NCI-H1436 treated with DMSO at 0.1 percent for 48 hours (cell line): ENCODE data around the gene MCTP2.
"Not testable (repeated sequence)": the region's sequence is repeated elsewhere in the genome, so short reads cannot be mapped to it uniquely, and the experiment has no call there.

Experiments
- DNase-seq: peaks from one replicate; lab custom pipeline; 2025; lab: John Stamatoyannopoulos, UW

The MCTP2 gene

DNA sequence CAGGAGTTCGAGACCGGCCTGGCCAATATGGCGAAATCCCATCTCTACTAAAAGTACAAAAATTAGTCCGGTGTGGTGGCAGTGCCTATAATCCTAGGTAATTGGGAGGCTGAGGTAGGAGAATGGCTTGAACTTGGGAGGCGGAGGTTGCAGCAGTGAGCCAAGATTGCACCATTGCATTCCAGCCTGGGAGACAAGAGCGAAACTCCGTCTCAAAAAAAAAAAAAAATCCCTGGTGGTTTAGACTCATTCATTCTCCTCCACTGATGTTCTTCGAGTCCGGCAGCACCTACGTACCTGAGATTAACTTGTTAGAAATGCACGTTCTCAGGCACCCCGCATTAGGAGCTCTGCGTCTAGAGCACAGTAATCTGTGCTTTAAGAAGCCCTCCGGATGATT, 3.7 kb downstream of the MCTP2 start:
- DNase-seq, result no peak

- no peak for DNase-seq
Measured at GRCh38 chr15:94235646-94236045, 4.3 kb downstream of the MCTP2 start.

- no peak for DNase-seq
Measured at GRCh38 chr15:94236608-94237007, 5.2 kb downstream of the MCTP2 start.

DNA sequence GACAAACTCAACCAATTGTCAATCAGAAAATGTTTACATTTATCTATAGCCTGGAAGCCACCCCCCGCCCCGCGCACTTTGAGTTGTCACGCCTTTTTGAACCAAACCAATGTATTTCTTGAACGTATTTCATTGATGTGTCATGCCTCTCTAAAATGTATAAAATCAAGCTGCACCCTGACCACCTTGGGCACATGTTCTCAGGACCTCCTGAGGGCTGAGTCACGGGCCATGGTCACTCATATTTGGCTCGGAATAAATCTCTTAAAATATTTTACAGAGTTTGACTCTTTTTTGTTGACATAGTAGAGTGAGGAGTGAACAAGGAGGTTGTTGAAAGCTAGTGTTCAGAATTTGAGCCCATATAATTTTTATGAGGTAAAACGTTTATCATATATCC, 6.5 kb downstream of the MCTP2 start:
- no peak for DNase-seq

- DNase-seq, result no peak
Measured at GRCh38 chr15:94238539-94239118, 7.3 kb downstream of the MCTP2 start.

GRCh38 chr15:94239474-94239873, 8.1 kb downstream of the MCTP2 start:
- DNase-seq, result no peak

- no peak for DNase-seq
Measured at GRCh38 chr15:94240480-94240879, 9.1 kb downstream of the MCTP2 start.

- DNase-seq, result no peak
Measured at GRCh38 chr15:94242257-94242656, 10.9 kb downstream of the MCTP2 start.

DNA sequence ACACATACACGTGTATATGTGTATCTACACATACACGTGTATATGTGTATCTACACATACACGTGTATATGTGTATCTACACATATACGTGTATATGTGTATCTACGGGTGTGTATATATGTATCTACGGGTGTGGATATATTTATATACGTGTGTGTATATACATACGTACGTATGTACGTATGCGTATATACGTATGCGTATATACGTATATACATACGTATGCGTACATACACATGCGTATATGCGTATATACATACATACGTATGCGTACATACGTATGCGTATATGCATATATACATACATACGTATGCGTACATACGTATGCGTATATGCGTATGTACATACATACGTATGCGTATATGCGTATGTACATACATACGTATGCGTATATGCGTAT, 11.6 kb downstream of the MCTP2 start:
- not testable (repeated sequence) for DNase-seq

GRCh38 chr15:94243418-94243817, 12.1 kb downstream of the MCTP2 start:
- DNase-seq, result no peak

DNA sequence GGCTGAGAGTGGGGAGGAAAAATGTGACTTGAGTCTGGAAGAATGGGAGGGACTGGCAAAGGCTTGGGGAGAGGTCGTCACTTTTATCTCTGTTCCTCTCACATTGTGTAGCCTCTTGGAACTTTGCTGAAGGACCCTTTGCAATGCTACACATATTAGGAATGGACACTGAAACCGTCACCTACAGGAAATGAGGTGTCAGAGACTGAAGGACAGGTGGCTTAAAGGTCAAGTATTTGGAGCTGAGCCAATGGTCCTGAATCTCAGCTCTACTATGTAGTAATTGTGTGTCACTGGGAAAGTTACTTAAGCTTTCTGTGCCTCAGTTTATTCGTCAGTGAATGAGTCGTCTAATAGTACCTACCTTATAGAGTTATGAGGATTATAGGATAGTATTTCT, 14.7 kb downstream of the MCTP2 start:
- no peak for DNase-seq

- no peak for DNase-seq
Measured at GRCh38 chr15:94247789-94248638, 16.7 kb downstream of the MCTP2 start.

GRCh38 chr15:94250801-94251200, 19.4 kb downstream of the MCTP2 start:
- no peak for DNase-seq

DNA sequence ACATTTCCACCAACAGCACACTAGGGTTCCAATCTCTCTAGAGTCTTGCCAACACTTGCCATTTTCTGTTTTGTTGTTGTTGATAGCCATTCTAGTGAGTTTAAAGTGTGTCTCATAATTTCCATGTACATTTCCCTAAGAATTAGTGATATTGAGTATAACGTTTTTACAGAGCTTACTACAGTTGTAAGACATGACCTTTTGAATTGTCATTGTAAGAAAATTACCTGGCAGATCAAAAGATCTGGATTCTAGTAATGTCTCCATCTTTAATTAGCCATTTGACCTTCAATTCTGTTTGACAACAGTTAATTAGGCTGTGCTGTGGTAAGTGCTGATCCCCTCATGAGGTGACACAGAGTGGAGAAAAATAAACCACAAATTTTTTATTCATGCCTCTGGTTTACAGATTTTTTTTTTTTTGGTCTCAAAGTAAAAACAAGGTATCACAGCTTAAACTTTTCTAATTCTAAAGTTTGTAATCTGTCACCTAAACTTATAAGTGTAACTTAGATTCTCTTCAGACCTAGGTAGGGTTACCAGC, 20.9 kb downstream of the MCTP2 start:
- no peak for DNase-seq

DNA sequence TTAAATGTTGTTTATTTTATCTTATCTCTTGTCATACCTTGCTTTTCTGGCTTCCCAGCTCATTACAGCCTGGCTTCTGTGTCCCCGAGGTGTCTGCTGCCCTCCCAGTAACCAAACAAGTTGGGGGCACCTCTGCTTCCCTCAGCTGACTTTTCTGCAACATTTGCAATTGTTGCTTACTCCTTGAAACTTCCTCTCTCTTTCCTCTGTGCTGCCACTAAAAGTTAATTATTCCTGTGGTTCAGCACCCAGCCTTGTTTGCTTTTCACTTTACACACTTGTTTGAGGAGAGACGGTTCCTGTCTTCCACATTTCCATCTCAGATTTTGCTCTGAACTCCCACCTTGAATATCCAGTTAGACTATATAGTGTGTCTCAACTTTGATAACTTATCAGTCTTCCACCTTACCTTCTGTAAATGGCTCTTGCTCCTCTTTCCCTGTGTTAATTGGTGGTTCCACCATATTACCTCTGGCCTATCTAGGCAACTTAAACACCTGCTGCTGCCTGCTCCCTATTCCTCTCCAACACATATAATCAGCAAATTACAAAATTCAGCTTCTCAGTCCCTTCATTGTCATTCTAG, 21.6 kb downstream of the MCTP2 start:
- no peak for DNase-seq

DNA sequence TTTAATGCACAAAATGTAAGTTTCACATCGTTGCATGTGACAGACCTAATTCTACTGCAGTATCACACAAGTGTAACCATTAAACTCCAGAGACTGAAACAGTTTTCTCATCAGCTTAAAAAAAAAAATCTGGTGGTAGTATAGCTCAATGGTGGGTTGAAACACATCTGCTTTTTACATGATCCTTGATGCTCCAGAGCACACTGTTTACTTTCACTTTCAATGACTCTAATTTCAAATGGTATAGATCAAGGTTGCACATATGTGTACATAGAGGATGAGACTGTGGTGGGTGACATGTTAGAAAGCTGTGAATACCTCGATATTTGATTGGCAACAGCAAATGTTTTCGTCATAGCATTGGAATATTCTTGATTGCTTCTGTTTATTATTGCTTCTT, 22.4 kb downstream of the MCTP2 start:
- DNase-seq, result no peak

DNA sequence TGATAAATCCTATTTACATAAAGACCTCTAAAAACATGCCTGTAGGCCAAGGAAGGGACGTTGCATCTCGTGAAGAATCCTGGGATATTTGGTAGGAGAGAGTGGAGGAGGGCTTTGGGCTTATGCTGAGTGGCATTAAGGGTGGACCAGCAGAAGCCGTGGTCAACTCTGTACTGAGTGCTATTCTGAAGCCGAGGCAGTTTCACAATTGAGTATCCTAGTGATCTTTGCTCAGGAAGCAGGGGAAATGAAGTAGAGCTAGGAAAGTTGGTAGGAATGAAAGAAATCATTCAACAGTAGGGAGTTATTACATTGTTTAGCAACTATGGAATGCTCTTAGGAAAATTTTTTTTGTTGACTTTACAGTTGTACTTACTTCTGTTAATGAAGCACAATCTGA, 24.2 kb downstream of the MCTP2 start:
- DNase-seq, result no peak

DNA sequence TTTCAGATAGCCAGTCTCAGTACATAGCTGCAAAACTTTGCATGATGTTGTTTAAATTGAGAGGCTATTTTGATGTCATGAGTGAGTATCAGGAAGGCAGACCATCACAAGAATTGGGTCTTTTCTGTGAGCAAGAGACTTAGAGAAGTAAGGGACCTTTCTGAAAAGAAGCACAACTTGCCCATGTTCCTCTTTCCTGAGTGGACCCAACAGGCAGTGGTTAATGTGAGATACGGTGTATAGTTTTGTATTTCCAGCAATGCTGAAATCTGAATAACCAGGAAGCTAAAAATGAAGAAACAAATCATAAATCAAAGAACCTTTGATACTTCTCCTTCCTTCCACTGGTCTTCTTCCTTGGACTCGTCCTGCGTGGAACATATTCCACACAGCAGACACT, 25.1 kb downstream of the MCTP2 start:
- DNase-seq, result no peak

DNA sequence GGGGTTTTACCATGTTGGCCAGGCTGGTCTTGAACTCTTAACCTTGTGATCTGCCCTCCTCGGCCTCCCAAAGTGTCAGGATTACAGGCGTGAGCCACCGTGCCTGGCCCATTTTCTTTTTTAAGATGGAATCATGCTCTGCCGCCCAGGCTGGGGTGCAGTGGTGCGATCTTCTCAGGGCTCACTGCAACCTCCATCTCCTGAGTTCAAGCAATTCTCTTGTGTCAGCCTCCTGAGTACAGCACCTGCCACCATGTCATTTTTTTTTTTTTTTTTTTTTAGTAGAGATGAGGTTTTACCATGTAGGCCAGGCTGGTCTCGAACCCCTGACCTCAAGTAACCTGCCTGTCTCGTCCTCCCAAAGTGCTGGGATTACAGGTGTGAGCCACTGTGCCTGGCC, 26.4 kb downstream of the MCTP2 start:
- not testable (repeated sequence) for DNase-seq

- no peak for DNase-seq
Measured at GRCh38 chr15:94258246-94258645, 26.9 kb downstream of the MCTP2 start.

GRCh38 chr15:94259121-94259751, 27.9 kb downstream of the MCTP2 start:
- no peak for DNase-seq

GRCh38 chr15:94259863-94260262, 28.5 kb downstream of the MCTP2 start:
- no peak for DNase-seq

DNA sequence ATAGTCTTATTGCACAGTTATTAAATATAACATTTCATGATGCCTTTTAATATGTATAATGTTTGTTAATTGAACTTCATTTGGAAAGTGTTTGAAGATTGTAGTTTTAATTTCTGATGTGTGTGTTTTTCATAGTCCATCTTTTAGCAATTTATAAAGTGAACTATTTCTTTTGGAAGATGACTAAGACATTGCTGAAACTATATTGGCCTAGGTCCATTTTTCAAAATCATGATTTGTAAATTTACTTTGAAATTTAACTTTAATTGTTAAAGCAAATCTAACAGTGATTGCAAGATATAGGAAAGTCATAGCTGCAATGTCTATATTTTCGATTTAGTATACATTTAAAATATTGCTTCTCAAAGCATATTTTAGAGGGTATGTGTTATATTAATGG, 30.8 kb downstream of the MCTP2 start:
- DNase-seq, result no peak
